GM12874 (cell line): ENCODE data around the gene PPP2R3C.

ENCODE experiments used
- TF ChIP-seq, protein P1 (sequence below): IDR thresholded peaks from 2 replicates; pipeline ENCODE4 v1.5.1; 2011; ENCODE audit warnings: low read depth, mild to moderate bottlenecking, control low read depth, low read length, moderate library complexity; ENCODE audit not compliant: insufficient read depth

Gene PPP2R3C

DNA sequence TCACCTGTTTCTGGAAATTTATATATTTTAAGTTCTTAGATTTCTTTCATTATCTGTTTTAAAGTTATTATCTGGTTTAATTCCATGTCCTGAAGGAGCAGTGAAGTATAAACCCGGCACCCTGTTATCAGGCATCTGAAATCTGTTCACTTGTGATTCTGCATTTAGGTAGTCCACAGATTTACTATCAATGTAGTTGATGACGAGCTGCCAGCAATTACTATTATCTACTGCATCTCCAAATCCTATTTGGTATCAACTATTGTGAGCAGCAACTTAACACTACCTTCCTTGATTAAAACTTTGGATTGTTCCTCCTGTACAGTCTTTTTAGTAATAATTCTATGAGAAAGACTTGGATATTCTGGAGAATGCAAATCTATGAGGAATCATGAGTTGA is 36.7 kb upstream of the PPP2R3C start:
- TF ChIP-seq, protein P1, sequence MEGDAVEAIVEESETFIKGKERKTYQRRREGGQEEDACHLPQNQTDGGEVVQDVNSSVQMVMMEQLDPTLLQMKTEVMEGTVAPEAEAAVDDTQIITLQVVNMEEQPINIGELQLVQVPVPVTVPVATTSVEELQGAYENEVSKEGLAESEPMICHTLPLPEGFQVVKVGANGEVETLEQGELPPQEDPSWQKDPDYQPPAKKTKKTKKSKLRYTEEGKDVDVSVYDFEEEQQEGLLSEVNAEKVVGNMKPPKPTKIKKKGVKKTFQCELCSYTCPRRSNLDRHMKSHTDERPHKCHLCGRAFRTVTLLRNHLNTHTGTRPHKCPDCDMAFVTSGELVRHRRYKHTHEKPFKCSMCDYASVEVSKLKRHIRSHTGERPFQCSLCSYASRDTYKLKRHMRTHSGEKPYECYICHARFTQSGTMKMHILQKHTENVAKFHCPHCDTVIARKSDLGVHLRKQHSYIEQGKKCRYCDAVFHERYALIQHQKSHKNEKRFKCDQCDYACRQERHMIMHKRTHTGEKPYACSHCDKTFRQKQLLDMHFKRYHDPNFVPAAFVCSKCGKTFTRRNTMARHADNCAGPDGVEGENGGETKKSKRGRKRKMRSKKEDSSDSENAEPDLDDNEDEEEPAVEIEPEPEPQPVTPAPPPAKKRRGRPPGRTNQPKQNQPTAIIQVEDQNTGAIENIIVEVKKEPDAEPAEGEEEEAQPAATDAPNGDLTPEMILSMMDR, result no peak

DNA sequence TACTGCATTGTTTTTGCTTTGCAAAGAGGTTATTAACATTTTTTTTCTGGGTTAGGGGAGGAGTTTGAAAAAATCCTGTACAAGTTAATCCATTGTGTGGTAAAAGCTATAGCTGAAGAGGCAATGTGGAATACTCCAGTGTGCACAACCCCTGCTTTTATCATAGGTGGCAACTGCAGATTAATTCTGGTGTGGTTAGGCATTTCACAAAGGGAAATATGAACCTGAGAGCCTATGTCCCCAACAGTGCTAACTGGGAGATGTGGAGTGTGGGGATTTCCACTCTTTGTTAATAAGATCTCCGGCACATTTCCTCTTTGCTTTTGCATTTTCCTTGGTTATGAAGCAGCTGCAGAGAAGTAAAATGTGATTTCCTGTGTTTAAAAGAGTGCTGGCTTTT is 34.2 kb upstream of the PPP2R3C start:
- TF ChIP-seq, protein P1, result no peak

- TF ChIP-seq, protein P1, result no peak
Measured at GRCh38 chr14:35154016-35154415, 32.2 kb upstream of the PPP2R3C start.

DNA sequence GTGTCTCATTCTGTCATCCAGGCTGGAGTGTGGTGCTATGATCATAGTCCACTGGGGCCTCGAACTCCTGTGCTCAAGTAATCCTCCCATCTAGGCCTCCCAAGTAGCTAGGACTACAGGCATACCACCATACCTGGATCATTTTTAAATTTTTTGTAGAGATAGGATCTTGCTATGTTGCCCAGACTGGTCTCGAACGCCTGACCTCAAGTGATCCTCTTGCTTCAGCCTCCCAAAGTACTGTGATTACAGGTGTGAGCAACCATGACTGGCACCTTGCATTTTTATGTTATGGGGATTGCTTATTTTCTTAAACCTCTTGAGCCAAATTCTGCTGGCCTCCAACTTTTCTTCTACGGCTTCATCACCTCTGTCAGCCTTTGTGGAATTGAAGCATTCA is 27.4 kb upstream of the PPP2R3C start:
- TF ChIP-seq, protein P1, result no peak

DNA sequence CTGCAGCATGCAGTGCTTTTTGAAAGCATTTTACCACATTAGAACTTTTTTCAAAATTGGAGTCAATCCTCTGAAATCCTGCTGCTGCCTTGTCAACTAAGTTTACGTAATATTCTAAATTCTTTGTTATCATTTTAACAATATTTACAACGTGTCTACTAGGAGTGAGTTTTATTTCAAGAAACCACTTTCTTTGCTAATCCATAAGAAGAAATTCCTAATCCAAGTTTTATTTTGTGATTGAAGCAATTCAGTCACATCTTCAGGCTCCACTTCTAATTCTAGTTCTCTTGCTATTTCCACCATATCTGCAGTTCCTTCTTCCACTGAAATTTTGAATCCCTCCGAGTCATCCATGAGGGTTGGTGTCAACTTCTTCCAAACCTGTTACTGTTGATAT is 25.9 kb upstream of the PPP2R3C start:
- TF ChIP-seq, protein P1, result no peak

GRCh38 chr14:35147186-35147585 is 25.4 kb upstream of the PPP2R3C start:
- TF ChIP-seq, protein P1, result no peak

- TF ChIP-seq, protein P1, result no peak
Measured at GRCh38 chr14:35146711-35147149, 24.9 kb upstream of the PPP2R3C start.

DNA sequence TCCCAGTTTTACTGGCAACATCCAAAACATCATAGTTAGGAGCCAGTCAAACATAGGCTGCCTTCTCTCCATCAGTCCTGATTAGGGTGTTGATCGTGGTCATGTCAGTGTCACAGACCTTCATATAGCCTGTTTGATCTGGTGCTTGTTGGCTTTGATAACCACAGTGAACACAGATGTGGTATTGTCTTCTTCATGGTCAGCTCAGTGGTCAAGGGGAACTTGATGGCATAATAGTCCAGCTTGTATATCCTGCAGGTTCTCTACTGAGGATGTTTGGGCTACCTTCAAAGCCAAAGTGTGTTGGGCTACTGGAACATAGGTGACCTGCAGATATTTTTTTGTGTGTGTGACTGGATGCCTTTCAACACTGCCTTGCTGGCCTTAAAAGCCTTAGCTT is 22.2 kb upstream of the PPP2R3C start:
- TF ChIP-seq, protein P1, result no peak
